H1 (cell line): ENCODE data around the gene FRMD4A. TPM values are rescaled to one million over a fixed set of nuclear protein-coding genes. Genes with fewer than 3 reads are reported as not detected.

Experiments
- E2F6 ChIP-seq: IDR thresholded peaks from 2 replicates; pipeline ENCODE4 v1.6.1; 2012; ENCODE audit warnings: inconsistent platforms
- KDM4A ChIP-seq: IDR thresholded peaks from one replicate; pipeline ENCODE4 v1.7.1; 2012; ENCODE audit warnings: low read depth, mild to moderate bottlenecking, moderate library complexity, low read length, inconsistent platforms; ENCODE audit not compliant: severe bottlenecking
- SAP30 ChIP-seq: fragments of 300-600 bp; sonication (generic); IDR thresholded peaks from 2 replicates; pipeline ENCODE4 v1.7.1; 2012; ENCODE audit warnings: low read length, moderate library complexity, mild to moderate bottlenecking, inconsistent platforms; ENCODE audit not compliant: insufficient read depth, insufficient replicate concordance
- SRF ChIP-seq: IDR thresholded peaks from 2 replicates; pipeline ENCODE4 v1.6.1; 2011; ENCODE audit warnings: mild to moderate bottlenecking, low read depth, low read length, moderate library complexity
- TEAD4 ChIP-seq: IDR thresholded peaks from 2 replicates; pipeline ENCODE4 v1.6.1; 2012; ENCODE audit warnings: low read depth, low read length, inconsistent platforms, mixed read lengths
- polyA plus RNA-seq, 7 experiments: library from polyadenylated mRNA; depleted of rRNA in 3 of 7; stranded (reverse) in 5 of 7; unstranded in 2 of 7; fragments of >200 nt in 5 of 7; fragments of 200-250 nt in 2 of 7; gene quantifications; 1 replicate in 5 of 7; 2 replicates in 1 of 7; 4 replicates in 1 of 7; pipeline versions ENCODE4 v1.2.1 to v1.2.3, GENCODE V29; 2011 to 2013; ENCODE audit warnings: missing spikeins in 2 of 7, mixed read lengths in 2 of 7
- total RNA-seq: library from RNA; stranded (reverse); fragmentation: NEBNext Ultra II Directional; extraction: Animal tissue kit (Norgen Biotek cat#: 25700); gene quantifications from 2 replicates; pipeline ENCODE4 v1.2.1, GENCODE V29; 2021
- TF ChIP-seq, protein P1 (sequence below): fragments of 300-600 bp; sonication (generic); IDR thresholded peaks from 2 replicates; pipeline ENCODE4 v1.7.1; 2012; ENCODE audit warnings: low read length, moderate library complexity, mild to moderate bottlenecking, inconsistent platforms; ENCODE audit not compliant: insufficient replicate concordance

FRMD4A gene
- total and polyA plus RNA-seq, 2 of the 8 experiments (the other 6 are each of a cell fraction or from before 2014, with no cell fraction given), result 38.6 to 39.6 TPM

GRCh38 chr10:14299556-14299955 is 31.2 kb downstream of the FRMD4A start (continued):
- TF ChIP-seq, protein P1, sequence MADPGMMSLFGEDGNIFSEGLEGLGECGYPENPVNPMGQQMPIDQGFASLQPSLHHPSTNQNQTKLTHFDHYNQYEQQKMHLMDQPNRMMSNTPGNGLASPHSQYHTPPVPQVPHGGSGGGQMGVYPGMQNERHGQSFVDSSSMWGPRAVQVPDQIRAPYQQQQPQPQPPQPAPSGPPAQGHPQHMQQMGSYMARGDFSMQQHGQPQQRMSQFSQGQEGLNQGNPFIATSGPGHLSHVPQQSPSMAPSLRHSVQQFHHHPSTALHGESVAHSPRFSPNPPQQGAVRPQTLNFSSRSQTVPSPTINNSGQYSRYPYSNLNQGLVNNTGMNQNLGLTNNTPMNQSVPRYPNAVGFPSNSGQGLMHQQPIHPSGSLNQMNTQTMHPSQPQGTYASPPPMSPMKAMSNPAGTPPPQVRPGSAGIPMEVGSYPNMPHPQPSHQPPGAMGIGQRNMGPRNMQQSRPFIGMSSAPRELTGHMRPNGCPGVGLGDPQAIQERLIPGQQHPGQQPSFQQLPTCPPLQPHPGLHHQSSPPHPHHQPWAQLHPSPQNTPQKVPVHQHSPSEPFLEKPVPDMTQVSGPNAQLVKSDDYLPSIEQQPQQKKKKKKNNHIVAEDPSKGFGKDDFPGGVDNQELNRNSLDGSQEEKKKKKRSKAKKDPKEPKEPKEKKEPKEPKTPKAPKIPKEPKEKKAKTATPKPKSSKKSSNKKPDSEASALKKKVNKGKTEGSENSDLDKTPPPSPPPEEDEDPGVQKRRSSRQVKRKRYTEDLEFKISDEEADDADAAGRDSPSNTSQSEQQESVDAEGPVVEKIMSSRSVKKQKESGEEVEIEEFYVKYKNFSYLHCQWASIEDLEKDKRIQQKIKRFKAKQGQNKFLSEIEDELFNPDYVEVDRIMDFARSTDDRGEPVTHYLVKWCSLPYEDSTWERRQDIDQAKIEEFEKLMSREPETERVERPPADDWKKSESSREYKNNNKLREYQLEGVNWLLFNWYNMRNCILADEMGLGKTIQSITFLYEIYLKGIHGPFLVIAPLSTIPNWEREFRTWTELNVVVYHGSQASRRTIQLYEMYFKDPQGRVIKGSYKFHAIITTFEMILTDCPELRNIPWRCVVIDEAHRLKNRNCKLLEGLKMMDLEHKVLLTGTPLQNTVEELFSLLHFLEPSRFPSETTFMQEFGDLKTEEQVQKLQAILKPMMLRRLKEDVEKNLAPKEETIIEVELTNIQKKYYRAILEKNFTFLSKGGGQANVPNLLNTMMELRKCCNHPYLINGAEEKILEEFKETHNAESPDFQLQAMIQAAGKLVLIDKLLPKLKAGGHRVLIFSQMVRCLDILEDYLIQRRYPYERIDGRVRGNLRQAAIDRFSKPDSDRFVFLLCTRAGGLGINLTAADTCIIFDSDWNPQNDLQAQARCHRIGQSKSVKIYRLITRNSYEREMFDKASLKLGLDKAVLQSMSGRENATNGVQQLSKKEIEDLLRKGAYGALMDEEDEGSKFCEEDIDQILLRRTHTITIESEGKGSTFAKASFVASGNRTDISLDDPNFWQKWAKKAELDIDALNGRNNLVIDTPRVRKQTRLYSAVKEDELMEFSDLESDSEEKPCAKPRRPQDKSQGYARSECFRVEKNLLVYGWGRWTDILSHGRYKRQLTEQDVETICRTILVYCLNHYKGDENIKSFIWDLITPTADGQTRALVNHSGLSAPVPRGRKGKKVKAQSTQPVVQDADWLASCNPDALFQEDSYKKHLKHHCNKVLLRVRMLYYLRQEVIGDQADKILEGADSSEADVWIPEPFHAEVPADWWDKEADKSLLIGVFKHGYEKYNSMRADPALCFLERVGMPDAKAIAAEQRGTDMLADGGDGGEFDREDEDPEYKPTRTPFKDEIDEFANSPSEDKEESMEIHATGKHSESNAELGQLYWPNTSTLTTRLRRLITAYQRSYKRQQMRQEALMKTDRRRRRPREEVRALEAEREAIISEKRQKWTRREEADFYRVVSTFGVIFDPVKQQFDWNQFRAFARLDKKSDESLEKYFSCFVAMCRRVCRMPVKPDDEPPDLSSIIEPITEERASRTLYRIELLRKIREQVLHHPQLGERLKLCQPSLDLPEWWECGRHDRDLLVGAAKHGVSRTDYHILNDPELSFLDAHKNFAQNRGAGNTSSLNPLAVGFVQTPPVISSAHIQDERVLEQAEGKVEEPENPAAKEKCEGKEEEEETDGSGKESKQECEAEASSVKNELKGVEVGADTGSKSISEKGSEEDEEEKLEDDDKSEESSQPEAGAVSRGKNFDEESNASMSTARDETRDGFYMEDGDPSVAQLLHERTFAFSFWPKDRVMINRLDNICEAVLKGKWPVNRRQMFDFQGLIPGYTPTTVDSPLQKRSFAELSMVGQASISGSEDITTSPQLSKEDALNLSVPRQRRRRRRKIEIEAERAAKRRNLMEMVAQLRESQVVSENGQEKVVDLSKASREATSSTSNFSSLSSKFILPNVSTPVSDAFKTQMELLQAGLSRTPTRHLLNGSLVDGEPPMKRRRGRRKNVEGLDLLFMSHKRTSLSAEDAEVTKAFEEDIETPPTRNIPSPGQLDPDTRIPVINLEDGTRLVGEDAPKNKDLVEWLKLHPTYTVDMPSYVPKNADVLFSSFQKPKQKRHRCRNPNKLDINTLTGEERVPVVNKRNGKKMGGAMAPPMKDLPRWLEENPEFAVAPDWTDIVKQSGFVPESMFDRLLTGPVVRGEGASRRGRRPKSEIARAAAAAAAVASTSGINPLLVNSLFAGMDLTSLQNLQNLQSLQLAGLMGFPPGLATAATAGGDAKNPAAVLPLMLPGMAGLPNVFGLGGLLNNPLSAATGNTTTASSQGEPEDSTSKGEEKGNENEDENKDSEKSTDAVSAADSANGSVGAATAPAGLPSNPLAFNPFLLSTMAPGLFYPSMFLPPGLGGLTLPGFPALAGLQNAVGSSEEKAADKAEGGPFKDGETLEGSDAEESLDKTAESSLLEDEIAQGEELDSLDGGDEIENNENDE, result no peak
- TF ChIP-seq E2F6, result no peak
- TF ChIP-seq SAP30, result no peak
- no peak for TF ChIP-seq SRF
- TF ChIP-seq TEAD4, result no peak
- no peak for TF ChIP-seq KDM4A
- TF ChIP-seq, all 59 proteins: peak for 0
